ENCODE measurements around the gene PDE6H. TPM values are rescaled to one million over a fixed set of nuclear protein-coding genes. Genes with fewer than 3 reads are reported as not detected.

Gene PDE6H
- total and polyA plus RNA-seq, 2 donors from 2014 or later: not detected

DNA sequence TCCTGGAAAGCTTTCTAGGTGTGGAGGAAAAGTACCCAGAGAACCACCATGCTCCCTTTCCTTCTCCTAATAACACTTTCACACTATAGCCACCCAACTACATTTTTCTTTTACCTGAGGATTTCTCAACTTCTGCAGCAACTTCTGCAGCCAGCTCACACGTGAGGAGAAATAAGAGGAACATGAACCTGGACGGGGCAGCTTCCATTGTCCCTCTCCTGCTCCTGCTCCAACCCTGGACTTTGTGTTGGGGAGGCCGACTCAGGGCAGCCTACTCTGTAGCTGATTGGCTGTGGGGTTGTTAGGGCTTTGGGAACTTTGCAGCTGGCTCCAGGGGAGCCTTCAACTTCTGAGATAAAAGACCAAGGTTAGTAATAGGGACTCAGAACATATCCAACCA, 34.5 kb upstream of the PDE6H start, which contains the start of gene ERP27:
TSS of gene ERP27 (minus strand) at position 237 of the 400 bp plus-strand sequence. CDS start at position 208, 29 bp downstream.
- Histone ChIP-seq H3K36me3 (ENCODE audit: control insufficient read depth in 2 of 3, insufficient read depth in 3 of 3, low read length in 3 of 3) (peaks cover 0 to 3% (median 0%) of the 10 kb centered on the region in 3 donors), H3K4me1 (ENCODE audit: control insufficient read depth in 2 of 3, insufficient read depth in 2 of 3, low read depth in 1 of 3, low read length in 3 of 3) (peaks cover 7 to 12% (median 9%) of the 10 kb centered on the region in 3 donors), H3K27me3 (ENCODE audit: control insufficient read depth, insufficient read depth, low read length) (no peaks in the 10 kb centered on the region), H3K9me3 (ENCODE audit: control insufficient read depth in 2 of 3, insufficient read depth in 1 of 3, low read length in 3 of 3) (no peaks in the 10 kb centered on the region), H3K9ac (ENCODE audit: low read length in 3 of 3) (no peak within 1 kb of the TSS), H3K4me3 (ENCODE audit: low read length in 3 of 3) (no peak within 1 kb of the TSS), H3K27ac (ENCODE audit: low read depth in 2 of 2, low read length in 2 of 2) (no peak within 1 kb of the TSS)
- TF ChIP-seq CTCF (IDR thresholded peaks at IDR 0.05; ENCODE audit: borderline replicate concordance, extremely low read depth, insufficient read depth): no peak
- FAIRE-seq (no peak), DNase-seq (no peak)
- intact Hi-C loops (cut with DNase I): no loop called here

DNA sequence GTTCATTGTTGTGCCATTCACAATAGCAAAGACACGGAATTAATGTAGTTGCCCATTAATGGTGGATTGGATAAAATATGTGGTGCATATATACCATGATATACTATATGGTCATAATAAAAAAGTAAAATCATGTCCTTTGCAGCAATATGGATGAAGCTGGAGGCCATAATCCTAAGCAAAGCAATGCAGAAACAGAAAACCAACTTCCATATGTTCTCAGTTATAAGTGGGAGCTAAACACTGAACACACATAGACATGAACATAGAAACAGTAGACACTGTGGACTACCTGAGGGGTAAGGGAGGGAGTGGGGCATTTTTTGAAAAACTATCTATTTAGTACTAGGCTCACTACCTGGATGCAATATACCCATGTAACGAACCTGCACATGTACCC, 31.5 kb upstream of the PDE6H start:
- intact Hi-C loops (cut with DNase I): no loop called here
- no peak for FAIRE-seq

DNA sequence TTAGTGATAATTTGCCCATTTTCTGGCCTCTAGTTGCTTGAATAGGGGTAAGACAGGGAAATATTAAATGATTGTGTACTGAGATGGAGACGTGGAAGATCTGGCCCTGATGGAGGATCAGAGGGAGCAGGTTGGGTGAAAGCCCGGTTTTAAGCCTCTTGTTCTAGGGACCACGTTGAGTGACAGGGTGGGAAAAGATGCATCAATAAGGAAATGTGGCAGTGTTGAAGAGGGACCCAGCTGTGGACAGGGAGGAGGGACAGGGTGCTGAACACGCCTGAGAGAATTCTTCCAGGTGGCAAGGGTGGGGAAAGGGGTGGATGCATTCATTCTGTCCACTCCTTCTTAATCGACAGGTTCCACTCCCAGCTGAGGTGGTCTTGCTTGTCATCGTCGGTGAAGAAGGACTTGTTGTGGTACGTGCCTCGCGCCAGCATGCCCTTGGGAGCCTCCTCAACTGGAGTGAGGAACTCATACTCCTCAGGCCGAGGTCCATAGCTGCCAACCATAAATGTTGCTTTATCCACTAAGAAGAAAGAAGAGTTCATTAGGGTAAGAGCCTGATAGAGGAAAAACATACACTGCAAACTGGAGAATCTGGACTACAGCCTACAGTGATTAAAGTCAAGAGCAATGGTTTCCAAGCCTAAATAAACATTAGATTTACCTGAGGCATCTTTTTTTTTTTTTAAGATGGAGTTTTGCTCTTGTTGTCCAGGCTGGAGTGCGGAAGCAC, 30.5 kb upstream of the PDE6H start:
- intact Hi-C loops (cut with DNase I): no loop called here
- Histone ChIP-seq H3K4me1 (ENCODE audit: control insufficient read depth in 2 of 3, insufficient read depth in 2 of 3, low read depth in 1 of 3, low read length in 3 of 3) (peaks cover 0 to under 1% (median 0%) of the 10 kb centered on the region in 3 donors), H3K27me3 (ENCODE audit: control insufficient read depth, insufficient read depth, low read length) (no peaks in the 10 kb centered on the region), H3K9ac (ENCODE audit: low read length in 3 of 3) (no peak overlapping the region), H3K9me3 (ENCODE audit: control insufficient read depth in 2 of 3, insufficient read depth in 1 of 3, low read length in 3 of 3) (no peaks in the 10 kb centered on the region), H3K4me3 (ENCODE audit: low read length in 3 of 3) (no peak overlapping the region), H3K36me3 (ENCODE audit: control insufficient read depth in 2 of 3, insufficient read depth in 3 of 3, low read length in 3 of 3) (peaks cover 0 to 3% (median 0%) of the 10 kb centered on the region in 3 donors), H3K27ac (ENCODE audit: low read depth in 2 of 2, low read length in 2 of 2) (no peak overlapping the region)
- TF ChIP-seq CTCF (IDR thresholded peaks at IDR 0.05; ENCODE audit: borderline replicate concordance, extremely low read depth, insufficient read depth): no peak
- DNase-seq (no peak), FAIRE-seq (no peak)

More for the DNA sequence above, 31.5 kb upstream of the PDE6H start:
- no peaks in the 10 kb centered on the region for H3K4me1 ChIP-seq (ENCODE audit: control insufficient read depth in 2 of 3, insufficient read depth in 2 of 3, low read depth in 1 of 3, low read length in 3 of 3)
- H3K9me3 ChIP-seq (ENCODE audit: control insufficient read depth in 2 of 3, insufficient read depth in 1 of 3, low read length in 3 of 3): no peaks in the 10 kb centered on the region
- no peaks in the 10 kb centered on the region for H3K27me3 ChIP-seq (ENCODE audit: control insufficient read depth, insufficient read depth, low read length)
- peaks cover 0 to 3% (median 0%) of the 10 kb centered on the region in 3 donors for H3K36me3 ChIP-seq (ENCODE audit: control insufficient read depth in 2 of 3, insufficient read depth in 3 of 3, low read length in 3 of 3)
- TF ChIP-seq CTCF (IDR thresholded peaks at IDR 0.05; ENCODE audit: borderline replicate concordance, extremely low read depth, insufficient read depth): no peak
- H3K9ac ChIP-seq (ENCODE audit: low read length in 3 of 3): no peak overlapping the region
- no peak overlapping the region for H3K4me3 ChIP-seq (ENCODE audit: low read length in 3 of 3)
- no peak overlapping the region for H3K27ac ChIP-seq (ENCODE audit: low read depth in 2 of 2, low read length in 2 of 2)
- no peak for DNase-seq

All from kidney (tissue), 14 donors.